PFSK-1 (cell line): ENCODE measurements around the gene WBP1.

Experiments
- FOXP2 ChIP-seq: optimal IDR thresholded peaks from 2 replicates; pipeline ENCODE3; 2011; ENCODE audit warnings: borderline replicate concordance, control low read depth, inconsistent platforms; ENCODE audit not compliant: insufficient read depth; ENCODE audit errors: extremely low read length, extremely low read depth
- POLR2AphosphoS5 ChIP-seq: IDR thresholded peaks from 2 replicates; pipeline ENCODE4 v1.6.1; 2012; ENCODE audit warnings: low read depth, mild to moderate bottlenecking, control low read depth, low read length, moderate library complexity
- SIN3A ChIP-seq: IDR thresholded peaks from 2 replicates; pipeline ENCODE4 v1.6.1; 2012; ENCODE audit warnings: mild to moderate bottlenecking, low read length, moderate library complexity, borderline replicate concordance; ENCODE audit not compliant: insufficient read depth
- TAF1 ChIP-seq: IDR thresholded peaks from 2 replicates; pipeline ENCODE4 v1.6.1; 2012; ENCODE audit warnings: low read length, control low read depth, borderline replicate concordance; ENCODE audit not compliant: insufficient read depth
- TF ChIP-seq, protein P1 (sequence below), 2 experiments: IDR thresholded peaks; 2 replicates each; pipeline versions ENCODE4 v1.6.1 to v1.8.0; 2011 to 2012; ENCODE audit warnings: low read depth in 2 of 2, low read length in 2 of 2, control low read depth in 1 of 2, inconsistent platforms in 1 of 2, mild to moderate bottlenecking in 1 of 2, moderate library complexity in 1 of 2; ENCODE audit not compliant: insufficient read depth in 1 of 2

WBP1 gene

DNA sequence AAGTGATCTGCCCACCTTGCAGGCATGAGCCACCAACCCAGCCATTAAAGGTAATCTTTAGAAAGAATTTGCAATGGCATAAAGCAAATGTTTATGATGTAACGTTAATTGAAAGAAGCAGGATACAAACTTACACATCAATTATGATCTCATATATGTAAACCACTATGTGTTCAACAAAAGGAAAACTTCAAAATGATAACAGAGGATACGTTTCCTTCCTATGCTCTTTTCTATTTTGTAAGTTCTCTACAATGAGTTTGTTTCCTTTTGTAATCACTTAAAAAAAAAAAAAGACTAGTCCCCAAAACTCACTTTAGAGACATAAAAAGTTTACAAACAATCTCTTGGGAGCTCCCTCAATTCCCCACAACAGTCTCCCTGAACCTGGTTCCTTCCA, 38.2 kb upstream of the WBP1 start:
- TF ChIP-seq SIN3A (no peak), FOXP2 (no peak), TAF1 (no peak), POLR2AphosphoS5 (no peak)
- TF ChIP-seq, protein P1, sequence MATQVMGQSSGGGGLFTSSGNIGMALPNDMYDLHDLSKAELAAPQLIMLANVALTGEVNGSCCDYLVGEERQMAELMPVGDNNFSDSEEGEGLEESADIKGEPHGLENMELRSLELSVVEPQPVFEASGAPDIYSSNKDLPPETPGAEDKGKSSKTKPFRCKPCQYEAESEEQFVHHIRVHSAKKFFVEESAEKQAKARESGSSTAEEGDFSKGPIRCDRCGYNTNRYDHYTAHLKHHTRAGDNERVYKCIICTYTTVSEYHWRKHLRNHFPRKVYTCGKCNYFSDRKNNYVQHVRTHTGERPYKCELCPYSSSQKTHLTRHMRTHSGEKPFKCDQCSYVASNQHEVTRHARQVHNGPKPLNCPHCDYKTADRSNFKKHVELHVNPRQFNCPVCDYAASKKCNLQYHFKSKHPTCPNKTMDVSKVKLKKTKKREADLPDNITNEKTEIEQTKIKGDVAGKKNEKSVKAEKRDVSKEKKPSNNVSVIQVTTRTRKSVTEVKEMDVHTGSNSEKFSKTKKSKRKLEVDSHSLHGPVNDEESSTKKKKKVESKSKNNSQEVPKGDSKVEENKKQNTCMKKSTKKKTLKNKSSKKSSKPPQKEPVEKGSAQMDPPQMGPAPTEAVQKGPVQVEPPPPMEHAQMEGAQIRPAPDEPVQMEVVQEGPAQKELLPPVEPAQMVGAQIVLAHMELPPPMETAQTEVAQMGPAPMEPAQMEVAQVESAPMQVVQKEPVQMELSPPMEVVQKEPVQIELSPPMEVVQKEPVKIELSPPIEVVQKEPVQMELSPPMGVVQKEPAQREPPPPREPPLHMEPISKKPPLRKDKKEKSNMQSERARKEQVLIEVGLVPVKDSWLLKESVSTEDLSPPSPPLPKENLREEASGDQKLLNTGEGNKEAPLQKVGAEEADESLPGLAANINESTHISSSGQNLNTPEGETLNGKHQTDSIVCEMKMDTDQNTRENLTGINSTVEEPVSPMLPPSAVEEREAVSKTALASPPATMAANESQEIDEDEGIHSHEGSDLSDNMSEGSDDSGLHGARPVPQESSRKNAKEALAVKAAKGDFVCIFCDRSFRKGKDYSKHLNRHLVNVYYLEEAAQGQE (IDR thresholded peaks at IDR 0.05; ENCODE audit: insufficient read depth in 1 of 2, low read depth in 2 of 2, low read length in 2 of 2) = no peak

DNA sequence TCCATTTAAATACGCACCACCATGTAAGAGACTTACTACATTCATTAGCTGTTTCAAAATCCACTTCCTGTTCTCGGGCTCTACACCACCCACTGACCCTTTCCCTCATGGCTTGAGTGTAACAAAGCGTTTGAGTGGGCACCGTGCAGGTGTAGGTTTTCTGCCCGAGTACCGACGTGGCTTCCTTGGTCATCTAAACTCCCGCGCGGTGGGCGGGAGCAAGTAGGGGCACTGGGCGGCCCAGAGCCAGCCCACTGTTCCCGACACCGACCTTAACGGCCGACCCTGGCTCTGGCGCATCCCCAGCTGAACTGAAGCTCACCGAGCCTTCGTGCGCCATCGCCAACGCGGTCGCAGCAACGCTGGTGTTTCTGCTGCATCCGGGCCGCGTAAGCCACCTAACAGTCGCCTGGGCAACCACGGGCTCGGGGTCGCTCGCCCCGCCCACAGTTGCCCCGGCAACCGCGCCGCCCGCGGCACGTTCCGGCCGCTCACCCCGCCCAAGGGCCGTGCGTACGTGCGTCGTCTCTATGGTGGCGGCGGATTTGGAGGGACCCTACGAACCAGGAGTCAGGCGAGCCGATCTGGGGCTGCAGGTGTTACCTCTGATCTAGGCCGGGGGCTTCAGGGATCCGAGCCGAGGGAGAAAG, 36.9 kb upstream of the WBP1 start, which contains the start of the genes C2orf81 and WDR54:
Gene C2orf81, minus strand, starts transcription at position 399 of the 650 bp plus-strand sequence. Its CDS starts 59 bp downstream, at position 340.
Gene WDR54, plus strand, starts transcription at position 510 of the 650 bp plus-strand sequence. CDS start 424 bp downstream, outside the sequence.
- TF ChIP-seq POLR2AphosphoS5 (peak; percentile 76), TAF1 (0 out of 2 replicates have a peak, but pooled peaks have one; percentile 33), FOXP2 (peak; percentile 98), SIN3A (0 out of 2 replicates have a peak, but pooled peaks have one; percentile 21)
- TF ChIP-seq, protein P1 (IDR thresholded peaks at IDR 0.05; ENCODE audit: insufficient read depth in 1 of 2, low read depth in 2 of 2, low read length in 2 of 2) = no peak

DNA sequence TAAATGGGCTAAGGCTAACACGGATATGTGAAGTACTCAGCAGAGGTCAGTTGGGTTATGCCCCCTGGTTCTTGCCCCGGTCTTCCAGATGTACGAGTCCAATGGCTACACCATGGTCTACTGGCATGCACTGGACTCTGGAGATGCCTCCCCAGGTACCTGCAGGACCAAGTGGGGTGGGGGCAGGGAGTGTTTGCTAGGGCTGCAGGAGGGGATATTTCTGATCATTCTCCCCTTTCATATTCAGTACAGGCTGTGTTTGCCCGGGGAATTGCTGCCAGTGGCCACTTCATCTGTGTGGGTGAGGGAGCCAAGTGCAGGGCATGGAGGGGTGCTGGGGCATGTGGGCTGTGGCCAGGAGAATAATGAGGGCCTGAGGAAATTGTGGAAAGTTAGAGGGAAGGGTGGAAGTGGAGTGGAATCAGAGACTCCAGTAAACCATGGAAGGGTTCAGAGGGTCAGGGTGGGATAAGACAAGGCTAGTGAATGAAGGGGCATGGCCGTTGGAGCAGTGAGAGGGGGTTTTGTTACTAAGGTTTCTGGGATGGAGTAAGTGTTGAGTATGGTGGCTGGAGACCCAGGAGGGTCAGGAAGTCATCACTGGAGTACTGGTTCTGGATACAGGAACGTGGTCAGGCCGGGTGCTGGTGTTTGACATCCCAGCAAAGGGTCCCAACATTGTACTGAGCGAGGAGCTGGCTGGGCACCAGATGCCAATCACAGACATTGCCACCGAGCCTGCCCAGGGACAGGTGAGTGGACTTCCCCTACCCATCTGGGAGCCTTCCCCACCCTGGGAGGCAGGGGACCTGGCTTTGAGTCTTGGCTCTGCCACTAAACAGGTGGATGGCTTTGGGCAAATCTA, 34.8 kb upstream of the WBP1 start:
- peak; percentile 49; the same call in 1 of the 2 replicates for TF ChIP-seq POLR2AphosphoS5
- no peak for TF ChIP-seq FOXP2

DNA sequence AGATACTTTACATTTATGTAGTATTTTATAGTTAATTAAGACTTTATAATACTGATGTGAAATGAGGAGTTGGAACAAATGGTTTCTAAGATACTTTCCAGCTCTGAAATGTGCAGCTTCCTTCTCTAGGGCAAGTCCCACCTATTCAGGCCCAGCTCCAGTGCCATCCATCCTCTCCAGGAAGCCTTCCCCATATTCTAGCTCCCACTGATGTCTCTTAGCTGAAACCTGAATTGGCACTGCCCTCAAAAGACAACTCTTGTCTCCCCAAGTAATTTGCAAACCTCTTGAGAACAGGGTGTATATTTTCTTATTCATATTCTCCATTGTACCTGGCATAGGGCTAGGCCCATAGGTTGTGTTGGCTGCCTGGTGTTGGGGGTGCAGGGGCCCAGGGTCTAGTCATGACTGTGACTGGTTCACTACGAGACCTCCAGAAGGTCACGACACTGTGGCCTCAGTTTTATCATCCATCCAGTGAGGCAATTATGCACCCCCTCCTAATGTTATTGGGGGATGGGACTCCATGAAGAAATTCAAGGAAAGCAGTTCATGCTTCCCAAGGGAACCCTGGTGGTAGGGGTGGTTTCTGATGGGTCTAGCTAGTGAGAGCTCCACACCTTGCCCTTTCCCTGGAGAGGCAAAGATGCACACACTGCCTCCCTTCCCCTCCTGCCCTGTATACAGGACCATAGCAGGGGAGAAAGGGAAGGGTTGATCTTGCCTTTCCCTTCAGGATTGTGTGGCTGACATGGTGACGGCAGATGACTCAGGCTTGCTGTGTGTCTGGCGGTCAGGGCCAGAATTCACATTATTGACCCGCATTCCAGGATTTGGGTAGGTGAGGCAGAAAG, 33.9 kb upstream of the WBP1 start:
- TF ChIP-seq TAF1 = no peak
- TF ChIP-seq, protein P1 (IDR thresholded peaks at IDR 0.05; ENCODE audit: insufficient read depth in 1 of 2, low read depth in 2 of 2, low read length in 2 of 2) = no peak

DNA sequence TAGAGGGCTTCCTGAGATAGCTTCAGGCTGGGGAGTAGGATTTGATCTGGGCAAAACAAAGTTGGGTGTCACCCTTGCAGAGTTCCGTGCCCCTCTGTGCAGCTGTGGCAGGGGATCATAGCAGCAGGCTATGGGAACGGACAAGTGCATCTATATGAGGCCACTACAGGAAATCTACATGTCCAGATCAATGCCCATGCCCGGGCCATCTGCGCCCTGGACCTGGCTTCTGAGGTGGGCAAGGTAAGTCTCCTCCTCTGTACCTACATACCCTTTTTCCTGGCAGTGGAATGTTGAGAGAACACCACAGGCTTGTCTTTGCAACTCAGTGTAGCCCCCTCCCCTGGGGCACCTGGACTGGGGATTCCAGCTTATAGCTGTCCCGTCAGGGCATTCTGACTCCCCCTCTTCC, 33.2 kb upstream of the WBP1 start:
- no peak for TF ChIP-seq SIN3A
- TF ChIP-seq POLR2AphosphoS5 = no peak
- TF ChIP-seq TAF1 = no peak
- TF ChIP-seq, protein P1 (IDR thresholded peaks at IDR 0.05; ENCODE audit: insufficient read depth in 1 of 2, low read depth in 2 of 2, low read length in 2 of 2) = no peak
- TF ChIP-seq FOXP2 = no peak
